ENCODE data around the gene CD160.
"Not testable (repeated sequence)": the region's sequence is repeated elsewhere in the genome, so short reads cannot be mapped to it uniquely, and the experiment has no call there.

DNA sequence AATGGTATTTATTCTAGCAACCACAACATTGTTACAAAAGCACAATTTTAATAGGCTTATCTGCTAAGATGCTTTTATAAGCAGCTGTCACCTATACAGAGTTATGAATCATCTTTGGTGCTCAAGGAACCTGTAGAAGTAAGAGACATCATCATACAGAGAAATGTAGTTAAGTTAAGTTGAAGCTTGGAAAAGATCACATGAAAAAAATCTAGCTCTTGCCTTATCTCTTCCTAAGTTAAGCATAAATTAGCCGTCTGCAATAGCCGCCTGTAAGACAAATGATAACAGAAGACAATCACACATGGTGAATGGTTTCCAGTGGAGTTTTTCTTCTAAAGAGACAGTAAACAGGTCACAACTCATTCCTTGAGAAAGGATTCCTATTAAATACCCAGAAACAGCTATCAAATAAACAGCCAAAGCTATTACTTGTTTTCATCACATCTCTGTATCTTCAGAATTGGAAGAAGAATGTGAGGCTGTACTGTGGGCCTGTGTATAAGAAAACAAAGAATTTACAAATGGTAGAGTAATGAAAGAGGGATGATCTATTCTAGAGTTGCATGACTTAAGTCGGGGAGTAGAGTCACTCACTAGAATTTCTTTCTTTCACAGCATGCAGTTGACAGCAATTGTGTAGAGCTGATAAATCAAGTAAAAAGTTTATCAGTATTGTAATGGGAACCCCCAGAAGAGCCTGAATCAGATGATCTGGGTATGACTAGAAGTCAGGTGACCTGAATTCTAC is 48.1 kb upstream of the CD160 start:
- not testable (repeated sequence) for TF ChIP-seq YY1 (IDR thresholded peaks at IDR 0.05; ENCODE audit: insufficient read depth, insufficient read length); ZNF274 (IDR thresholded peaks at IDR 0.05; ENCODE audit: low read depth, low read length)

Measured in NT2/D1 (cell line).